K562 (cell line): ENCODE measurements around the gene AP2S1. TPM values are rescaled to one million over a fixed set of nuclear protein-coding genes. Genes with fewer than 3 reads are reported as not detected.
A peak's percentile ranks its signal among the peaks of the same experiment; 100 is the strongest.

Experiments
- BHLHE40 ChIP-seq: IDR thresholded peaks from 2 replicates; pipeline ENCODE4 v1.6.1; 2011; ENCODE audit warnings: low read length, improper control_type of control experiment
- FOSL1 ChIP-seq: fragments of 200-800 bp; sonication (Bioruptor generic); conservative IDR thresholded peaks from 2 replicates; pipeline ENCODE4 v1.6.1; 2016; ENCODE audit warnings: missing genetic modification characterization, missing compliant biosample characterization
- FOXJ2 ChIP-seq: fragments of 200-800 bp; sonication (Bioruptor generic); IDR thresholded peaks from 2 replicates; pipeline ENCODE4 v1.6.1; 2016; ENCODE audit warnings: missing genetic modification characterization, missing compliant biosample characterization
- HNRNPL ChIP-seq: fragments of 200-400 bp; formaldehyde crosslinking; IDR thresholded peaks from 2 replicates; pipeline ENCODE4 v1.6.1; 2017; ENCODE audit warnings: low read depth, mild to moderate bottlenecking, low read length
- KLF6 ChIP-seq: fragments of 250-450 bp; sonication (Bioruptor Pico); IDR thresholded peaks from 2 replicates; pipeline ENCODE4 v1.4.0; 2020; ENCODE audit warnings: mild to moderate bottlenecking, moderate library complexity, borderline replicate concordance
- MAZ ChIP-seq, 2 experiments: fragments of 450-650 bp in 1 of 2; sonication (generic) in 1 of 2; formaldehyde crosslinking; IDR thresholded peaks in 1 of 2; conservative IDR thresholded peaks in 1 of 2; 2 replicates each; pipeline versions ENCODE4 v1.4.0 to v1.5.0; 2020; ENCODE audit warnings: mild to moderate bottlenecking in 1 of 2, missing genetic modification reagents in 1 of 2
- MECOM ChIP-seq: fragments of 250-450 bp; sonication (Bioruptor Pico); IDR thresholded peaks from 2 replicates; pipeline ENCODE4 v1.8.0; 2022; ENCODE audit warnings: inconsistent platforms
- RAD21 ChIP-seq, 2 experiments: fragments of 250-450 bp in 1 of 2; fragments of 450-650 bp in 1 of 2; sonication (Bioruptor Pico) in 1 of 2; formaldehyde crosslinking in 1 of 2; IDR thresholded peaks in 1 of 2; conservative IDR thresholded peaks in 1 of 2; 2 replicates each; pipeline versions ENCODE4 v1.4.0 to v1.8.0; 2020 to 2022; ENCODE audit warnings: mild to moderate bottlenecking in 2 of 2, moderate library complexity in 1 of 2
- ZNF41 ChIP-seq: fragments of 250-450 bp; sonication (Bioruptor Pico); conservative IDR thresholded peaks from 2 replicates; pipeline ENCODE4 v1.4.0; 2020; ENCODE audit warnings: mild to moderate bottlenecking
- ZNF561 ChIP-seq: fragments of 450-650 bp; formaldehyde crosslinking; conservative IDR thresholded peaks from 2 replicates; pipeline ENCODE4 v1.4.0; 2020; ENCODE audit warnings: mild to moderate bottlenecking, moderate library complexity
- ZNF583 ChIP-seq: fragments of 250-450 bp; sonication (Bioruptor Pico); IDR thresholded peaks from 2 replicates; pipeline ENCODE4 v1.4.0; 2020
- polyA plus RNA-seq, 8 experiments: library from polyadenylated mRNA; depleted of rRNA in 4 of 8; stranded (reverse) in 5 of 8; unstranded in 3 of 8; fragments of >200 nt; fragmentation: Nextera tagmentation in 2 of 8; fragmentation: Illumina TruSeq in 1 of 8; extraction: Ambion mirVana in 2 of 8; extraction: Trizol in 1 of 8; gene quantifications; 2 replicates each; pipeline versions ENCODE4 v1.2.1 to v1.2.3, GENCODE V29; 2011 to 2014; ENCODE audit warnings: inconsistent platforms in 1 of 8, missing spikeins in 1 of 8
- total RNA-seq, 7 experiments: library from RNA; depleted of rRNA in 6 of 7; stranded (reverse); fragments of >200 nt in 6 of 7; fragmentation: Illumina TruSeq in 2 of 7; extraction: Trizol in 2 of 7; gene quantifications; 2 replicates each; pipeline versions ENCODE4 v1.2.1 to v1.2.3, GENCODE V29; 2011 to 2021; ENCODE audit warnings: low replicate concordance in 1 of 7
- TF ChIP-seq, protein P1 (sequence below): sonication (generic); formaldehyde crosslinking; IDR thresholded peaks from 2 replicates; pipeline ENCODE4 v1.8.0; 2022; ENCODE audit warnings: mild to moderate bottlenecking, missing genetic modification reagents
- TF ChIP-seq, protein P2 (sequence below): fragments of 250-450 bp; sonication (Bioruptor Pico); IDR thresholded peaks from 2 replicates; pipeline ENCODE4 v1.8.0; 2021; ENCODE audit warnings: moderate library complexity, mild to moderate bottlenecking, inconsistent platforms
- TF ChIP-seq, protein P3 (sequence below): fragments of 450-650 bp; formaldehyde crosslinking; conservative IDR thresholded peaks from 2 replicates; pipeline ENCODE4 v1.4.0; 2022; ENCODE audit warnings: mild to moderate bottlenecking, missing genetic modification characterization
- TF ChIP-seq, protein P4 (sequence below): sonication (generic); formaldehyde crosslinking; IDR thresholded peaks from 2 replicates; pipeline ENCODE4 v1.8.0; 2023; ENCODE audit warnings: missing genetic modification reagents, mild to moderate bottlenecking, borderline replicate concordance

AP2S1 gene
- total and polyA plus RNA-seq, 9 of the 15 experiments (the other 6 are each of a cell fraction or from before 2014, with no cell fraction given): 32.4 to 294 (median 136) TPM

DNA sequence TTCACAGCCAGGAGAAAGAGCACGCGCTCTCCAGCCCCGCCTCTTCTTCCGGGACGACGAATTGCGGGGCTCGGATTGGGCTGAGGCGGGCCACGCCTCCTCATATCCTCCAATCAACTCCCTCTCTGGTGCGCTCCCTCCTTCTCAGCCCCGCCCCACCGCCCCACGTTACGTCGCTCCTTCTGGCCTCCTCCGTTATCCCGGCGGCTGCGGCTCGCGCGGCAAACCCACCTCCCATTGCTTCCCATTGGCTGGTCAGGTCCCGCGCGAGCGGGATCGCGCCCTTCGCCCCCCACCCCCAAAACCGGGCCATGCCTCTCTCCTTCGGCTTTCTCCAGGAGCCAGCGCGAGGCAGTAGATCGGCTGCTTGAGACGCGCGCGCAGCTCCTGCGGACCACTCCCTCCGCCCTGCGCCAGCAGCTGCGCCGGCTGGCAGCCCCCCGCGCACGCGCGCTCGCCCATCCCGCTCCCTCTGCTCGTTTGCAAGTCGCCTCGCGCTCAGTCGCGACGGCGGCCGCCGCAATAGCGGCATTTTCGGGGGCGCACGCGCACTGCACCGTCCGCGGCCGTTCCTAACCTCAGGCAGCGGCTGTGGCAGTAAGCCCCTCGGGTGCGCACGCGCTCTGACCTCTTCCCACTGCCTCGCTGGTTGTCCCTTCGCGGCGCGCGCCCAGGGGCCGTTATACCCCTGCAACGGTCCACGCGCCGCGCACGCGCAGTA lies 9.6 kb upstream of the AP2S1 start (continued):
- TF ChIP-seq BHLHE40: peak; percentile 10
- TF ChIP-seq, protein P1, sequence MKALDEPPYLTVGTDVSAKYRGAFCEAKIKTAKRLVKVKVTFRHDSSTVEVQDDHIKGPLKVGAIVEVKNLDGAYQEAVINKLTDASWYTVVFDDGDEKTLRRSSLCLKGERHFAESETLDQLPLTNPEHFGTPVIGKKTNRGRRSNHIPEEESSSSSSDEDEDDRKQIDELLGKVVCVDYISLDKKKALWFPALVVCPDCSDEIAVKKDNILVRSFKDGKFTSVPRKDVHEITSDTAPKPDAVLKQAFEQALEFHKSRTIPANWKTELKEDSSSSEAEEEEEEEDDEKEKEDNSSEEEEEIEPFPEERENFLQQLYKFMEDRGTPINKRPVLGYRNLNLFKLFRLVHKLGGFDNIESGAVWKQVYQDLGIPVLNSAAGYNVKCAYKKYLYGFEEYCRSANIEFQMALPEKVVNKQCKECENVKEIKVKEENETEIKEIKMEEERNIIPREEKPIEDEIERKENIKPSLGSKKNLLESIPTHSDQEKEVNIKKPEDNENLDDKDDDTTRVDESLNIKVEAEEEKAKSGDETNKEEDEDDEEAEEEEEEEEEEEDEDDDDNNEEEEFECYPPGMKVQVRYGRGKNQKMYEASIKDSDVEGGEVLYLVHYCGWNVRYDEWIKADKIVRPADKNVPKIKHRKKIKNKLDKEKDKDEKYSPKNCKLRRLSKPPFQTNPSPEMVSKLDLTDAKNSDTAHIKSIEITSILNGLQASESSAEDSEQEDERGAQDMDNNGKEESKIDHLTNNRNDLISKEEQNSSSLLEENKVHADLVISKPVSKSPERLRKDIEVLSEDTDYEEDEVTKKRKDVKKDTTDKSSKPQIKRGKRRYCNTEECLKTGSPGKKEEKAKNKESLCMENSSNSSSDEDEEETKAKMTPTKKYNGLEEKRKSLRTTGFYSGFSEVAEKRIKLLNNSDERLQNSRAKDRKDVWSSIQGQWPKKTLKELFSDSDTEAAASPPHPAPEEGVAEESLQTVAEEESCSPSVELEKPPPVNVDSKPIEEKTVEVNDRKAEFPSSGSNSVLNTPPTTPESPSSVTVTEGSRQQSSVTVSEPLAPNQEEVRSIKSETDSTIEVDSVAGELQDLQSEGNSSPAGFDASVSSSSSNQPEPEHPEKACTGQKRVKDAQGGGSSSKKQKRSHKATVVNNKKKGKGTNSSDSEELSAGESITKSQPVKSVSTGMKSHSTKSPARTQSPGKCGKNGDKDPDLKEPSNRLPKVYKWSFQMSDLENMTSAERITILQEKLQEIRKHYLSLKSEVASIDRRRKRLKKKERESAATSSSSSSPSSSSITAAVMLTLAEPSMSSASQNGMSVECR: peak; percentile 53
- no peak for TF ChIP-seq MECOM
- TF ChIP-seq HNRNPL: peak; percentile 71; the same call in 1 of the 2 replicates
- no peak for TF ChIP-seq FOSL1 (tag)
- TF ChIP-seq, protein P2, sequence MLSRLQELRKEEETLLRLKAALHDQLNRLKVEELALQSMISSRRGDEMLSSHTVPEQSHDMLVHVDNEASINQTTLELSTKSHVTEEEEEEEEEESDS (CRISPR knock-in tag): no peak
- TF ChIP-seq KLF6 (CRISPR knock-in tag): no peak
- TF ChIP-seq, protein P3, sequence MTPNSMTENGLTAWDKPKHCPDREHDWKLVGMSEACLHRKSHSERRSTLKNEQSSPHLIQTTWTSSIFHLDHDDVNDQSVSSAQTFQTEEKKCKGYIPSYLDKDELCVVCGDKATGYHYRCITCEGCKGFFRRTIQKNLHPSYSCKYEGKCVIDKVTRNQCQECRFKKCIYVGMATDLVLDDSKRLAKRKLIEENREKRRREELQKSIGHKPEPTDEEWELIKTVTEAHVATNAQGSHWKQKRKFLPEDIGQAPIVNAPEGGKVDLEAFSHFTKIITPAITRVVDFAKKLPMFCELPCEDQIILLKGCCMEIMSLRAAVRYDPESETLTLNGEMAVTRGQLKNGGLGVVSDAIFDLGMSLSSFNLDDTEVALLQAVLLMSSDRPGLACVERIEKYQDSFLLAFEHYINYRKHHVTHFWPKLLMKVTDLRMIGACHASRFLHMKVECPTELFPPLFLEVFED (CRISPR knock-in tag): 0 out of 2 replicates have a peak, but pooled peaks have one; percentile 57
- TF ChIP-seq ZNF583 (CRISPR knock-in tag): 0 out of 2 replicates have a peak, but pooled peaks have one; percentile 39
- peak; percentile 80 to 90 for TF ChIP-seq MAZ (CRISPR knock-in tag; conservative IDR thresholded peaks at IDR 0.05 in 1 of 2, IDR thresholded peaks at IDR 0.05 in 1 of 2)
- TF ChIP-seq, protein P4, sequence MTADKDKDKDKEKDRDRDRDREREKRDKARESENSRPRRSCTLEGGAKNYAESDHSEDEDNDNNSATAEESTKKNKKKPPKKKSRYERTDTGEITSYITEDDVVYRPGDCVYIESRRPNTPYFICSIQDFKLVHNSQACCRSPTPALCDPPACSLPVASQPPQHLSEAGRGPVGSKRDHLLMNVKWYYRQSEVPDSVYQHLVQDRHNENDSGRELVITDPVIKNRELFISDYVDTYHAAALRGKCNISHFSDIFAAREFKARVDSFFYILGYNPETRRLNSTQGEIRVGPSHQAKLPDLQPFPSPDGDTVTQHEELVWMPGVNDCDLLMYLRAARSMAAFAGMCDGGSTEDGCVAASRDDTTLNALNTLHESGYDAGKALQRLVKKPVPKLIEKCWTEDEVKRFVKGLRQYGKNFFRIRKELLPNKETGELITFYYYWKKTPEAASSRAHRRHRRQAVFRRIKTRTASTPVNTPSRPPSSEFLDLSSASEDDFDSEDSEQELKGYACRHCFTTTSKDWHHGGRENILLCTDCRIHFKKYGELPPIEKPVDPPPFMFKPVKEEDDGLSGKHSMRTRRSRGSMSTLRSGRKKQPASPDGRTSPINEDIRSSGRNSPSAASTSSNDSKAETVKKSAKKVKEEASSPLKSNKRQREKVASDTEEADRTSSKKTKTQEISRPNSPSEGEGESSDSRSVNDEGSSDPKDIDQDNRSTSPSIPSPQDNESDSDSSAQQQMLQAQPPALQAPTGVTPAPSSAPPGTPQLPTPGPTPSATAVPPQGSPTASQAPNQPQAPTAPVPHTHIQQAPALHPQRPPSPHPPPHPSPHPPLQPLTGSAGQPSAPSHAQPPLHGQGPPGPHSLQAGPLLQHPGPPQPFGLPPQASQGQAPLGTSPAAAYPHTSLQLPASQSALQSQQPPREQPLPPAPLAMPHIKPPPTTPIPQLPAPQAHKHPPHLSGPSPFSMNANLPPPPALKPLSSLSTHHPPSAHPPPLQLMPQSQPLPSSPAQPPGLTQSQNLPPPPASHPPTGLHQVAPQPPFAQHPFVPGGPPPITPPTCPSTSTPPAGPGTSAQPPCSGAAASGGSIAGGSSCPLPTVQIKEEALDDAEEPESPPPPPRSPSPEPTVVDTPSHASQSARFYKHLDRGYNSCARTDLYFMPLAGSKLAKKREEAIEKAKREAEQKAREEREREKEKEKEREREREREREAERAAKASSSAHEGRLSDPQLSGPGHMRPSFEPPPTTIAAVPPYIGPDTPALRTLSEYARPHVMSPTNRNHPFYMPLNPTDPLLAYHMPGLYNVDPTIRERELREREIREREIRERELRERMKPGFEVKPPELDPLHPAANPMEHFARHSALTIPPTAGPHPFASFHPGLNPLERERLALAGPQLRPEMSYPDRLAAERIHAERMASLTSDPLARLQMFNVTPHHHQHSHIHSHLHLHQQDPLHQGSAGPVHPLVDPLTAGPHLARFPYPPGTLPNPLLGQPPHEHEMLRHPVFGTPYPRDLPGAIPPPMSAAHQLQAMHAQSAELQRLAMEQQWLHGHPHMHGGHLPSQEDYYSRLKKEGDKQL: peak; percentile 75; the same call in 1 of the 2 replicates
- TF ChIP-seq ZNF41 (CRISPR knock-in tag): 0 out of 2 replicates have a peak, but pooled peaks have one; percentile 10
- no peak for TF ChIP-seq ZNF561
- TF ChIP-seq FOXJ2 (tag): peak; percentile 48; the same call in 1 of the 2 replicates
- 0 out of 4 replicates have a peak, but pooled peaks have one; percentile 11 for TF ChIP-seq RAD21 (CRISPR knock-in tag; conservative IDR thresholded peaks at IDR 0.05 in 1 of 2, IDR thresholded peaks at IDR 0.05 in 1 of 2)
